Activated T-cell treated with anti-CD3 and anti-CD28 coated beads for 24 hours (primary cell): ENCODE data around the gene DTX2.
"Not testable (repeated sequence)": the region's sequence is repeated elsewhere in the genome, so short reads cannot be mapped to it uniquely, and the experiment has no call there.

ENCODE experiments used
- DNase-seq: peaks from one replicate; pipeline ENCODE4 v3.0.0-alpha.2; 2020; ENCODE audit warnings: low read depth

DTX2 gene

DNA sequence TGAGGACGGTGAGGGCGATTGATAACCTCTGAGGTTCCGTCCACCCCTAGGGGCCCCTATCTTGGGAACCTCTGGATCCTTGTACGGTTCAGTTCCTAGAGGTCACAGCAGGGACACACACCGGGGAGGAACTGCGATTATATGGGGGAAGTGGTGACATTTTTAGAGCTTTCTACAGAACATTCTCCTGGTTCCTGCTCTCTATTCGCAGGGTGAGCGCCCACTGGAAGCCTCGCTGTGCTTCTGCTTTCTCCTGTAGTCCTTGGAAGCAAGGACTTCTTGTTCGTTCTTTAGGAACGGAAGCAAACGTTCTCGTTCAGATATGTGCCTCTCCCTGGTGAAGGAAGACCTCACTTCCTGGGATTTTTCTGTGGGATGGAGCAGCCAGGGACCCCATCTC is 26.5 kb downstream of the DTX2 start:
- DNase-seq = not testable (repeated sequence)

DNA sequence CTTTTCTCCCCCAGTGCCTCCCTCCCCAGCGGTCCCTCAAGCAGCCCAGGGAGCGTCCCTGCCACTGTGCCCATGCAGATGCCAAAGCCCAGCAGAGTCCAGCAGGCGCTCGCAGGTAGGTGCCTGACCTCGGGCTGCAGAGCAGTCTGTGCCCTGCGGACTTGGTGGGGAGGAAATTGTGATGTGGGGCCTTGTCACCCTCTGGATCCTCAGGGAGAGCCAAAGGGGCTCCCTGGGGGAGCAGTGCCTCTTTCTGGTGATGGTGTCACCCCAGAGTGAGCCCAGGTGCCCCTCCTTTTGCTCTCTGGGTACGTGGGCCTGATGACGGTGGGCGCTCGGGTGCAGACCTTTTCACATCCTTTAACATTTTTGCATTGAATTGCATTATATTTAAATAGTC is 30.6 kb downstream of the DTX2 start:
- DNase-seq = not testable (repeated sequence)

DNA sequence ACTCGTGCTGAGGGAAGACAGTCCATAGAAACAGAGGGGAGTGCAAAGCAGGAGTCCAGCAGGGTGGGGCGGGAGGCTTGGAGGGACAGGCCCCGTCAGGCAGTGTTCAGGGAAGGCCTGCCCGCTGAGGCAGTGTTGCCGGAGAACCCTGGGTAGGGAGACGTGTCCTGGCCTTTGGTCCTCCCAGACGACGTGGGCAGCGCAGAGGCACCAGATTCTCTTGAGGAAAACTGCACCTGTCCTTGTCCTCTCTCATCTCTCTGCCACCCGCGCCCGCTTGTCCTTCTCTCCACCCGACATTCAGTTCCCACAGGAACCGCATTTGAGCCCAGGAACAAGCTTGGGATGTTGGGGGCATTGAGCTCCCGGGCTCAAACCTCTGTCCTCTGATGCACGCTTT is 34.2 kb downstream of the DTX2 start:
- not testable (repeated sequence) for DNase-seq

DNA sequence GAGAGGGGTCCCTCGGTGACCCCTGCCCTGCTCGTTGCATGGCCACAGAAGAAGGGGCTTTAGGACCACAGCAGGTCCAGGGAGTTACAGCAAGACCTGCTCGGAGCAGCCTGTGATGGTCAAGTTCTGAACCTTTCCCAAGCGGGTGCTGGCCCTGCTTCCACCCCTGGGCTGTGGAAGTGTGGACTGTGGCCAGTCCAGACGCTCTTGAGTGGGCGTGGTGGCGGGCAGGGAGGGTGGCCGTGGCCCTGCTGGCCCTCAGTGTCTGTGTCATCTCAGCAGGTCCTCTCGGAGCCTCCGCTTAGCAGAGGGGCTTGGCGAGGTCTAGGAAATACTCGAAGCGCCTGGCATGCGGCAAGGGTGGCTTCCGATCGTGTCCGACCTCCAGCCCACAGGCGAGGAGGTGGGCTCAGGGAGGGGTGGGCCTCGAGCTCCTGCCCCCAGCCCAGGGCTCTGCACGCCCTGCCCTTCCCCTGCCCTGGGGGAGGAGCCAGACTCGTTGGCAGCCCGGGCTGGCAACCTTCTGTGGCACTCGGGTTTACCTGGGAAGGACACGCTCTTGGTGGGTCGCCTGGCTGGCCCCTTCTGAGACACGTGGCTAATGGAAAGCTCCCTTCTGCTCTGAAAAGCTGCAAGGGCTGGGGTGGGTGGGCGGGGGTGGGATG is 36.5 kb downstream of the DTX2 start:
- not testable (repeated sequence) for DNase-seq

DNA sequence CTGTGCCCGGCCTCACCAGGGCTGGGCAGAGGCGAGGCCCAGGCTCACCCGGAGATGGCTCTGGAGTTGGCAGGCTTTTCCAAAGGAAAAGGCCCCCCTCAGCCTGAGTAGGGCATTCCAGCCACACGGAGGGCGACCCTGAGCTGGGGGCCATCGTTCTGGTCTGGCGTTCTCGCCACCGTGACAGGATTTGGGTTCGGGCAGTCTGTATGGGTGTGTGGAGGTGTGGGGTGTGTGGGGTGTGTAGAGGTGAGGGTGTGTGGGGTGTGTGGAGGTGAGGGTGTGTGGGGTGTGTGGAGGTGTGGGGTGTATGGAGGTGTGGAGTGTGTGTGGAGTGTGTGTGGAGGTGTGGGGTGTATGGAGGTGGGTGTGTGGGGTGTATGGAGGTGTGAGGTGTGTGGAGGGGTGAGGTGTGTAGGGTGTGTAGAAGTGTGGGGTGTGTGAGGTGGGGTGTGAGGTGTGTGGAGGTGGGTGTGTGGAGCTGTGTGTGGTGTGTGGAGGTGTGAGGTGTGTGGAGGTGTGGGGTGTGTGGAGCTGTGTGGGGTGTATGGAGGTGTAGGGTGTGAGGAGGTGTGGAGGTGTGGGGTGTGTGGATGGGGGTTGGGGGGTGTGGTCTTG is 37.2 kb downstream of the DTX2 start:
- DNase-seq = not testable (repeated sequence)

DNA sequence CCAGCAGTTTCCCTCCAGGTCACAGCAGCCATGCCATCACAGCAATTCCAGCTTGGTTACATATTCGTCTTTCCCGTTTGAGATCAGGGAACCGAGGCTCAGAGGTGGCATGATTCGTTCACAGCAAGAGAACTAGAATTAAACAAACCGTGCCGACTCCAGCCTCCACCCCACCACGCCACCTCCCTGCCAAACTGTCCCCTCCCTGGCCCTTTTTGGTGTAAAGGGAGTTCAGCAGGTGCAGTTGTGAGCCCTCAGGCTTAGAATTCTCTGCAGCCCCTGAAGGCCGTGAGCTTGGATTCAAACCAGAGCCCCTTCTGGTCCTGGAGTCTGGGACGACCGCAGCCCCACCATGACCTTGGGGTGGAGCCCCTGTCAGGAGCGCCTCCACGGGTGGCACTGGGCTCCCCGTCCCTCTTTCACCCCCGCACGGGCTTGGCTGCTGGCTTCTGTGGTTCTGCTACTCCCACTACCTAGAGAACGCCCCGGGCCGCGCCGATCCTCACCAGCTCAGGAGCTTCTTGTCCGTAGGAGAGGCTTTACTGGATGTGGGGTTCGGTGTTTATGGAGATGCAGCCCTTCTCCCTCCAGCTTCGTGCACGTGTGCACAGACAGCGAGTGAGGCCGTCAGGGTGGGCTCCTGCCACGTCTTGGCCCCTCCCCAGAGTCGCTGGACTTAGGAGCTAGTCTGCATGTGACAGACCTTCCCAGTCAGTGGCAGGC is 37.9 kb downstream of the DTX2 start:
- DNase-seq = not testable (repeated sequence)

DNA sequence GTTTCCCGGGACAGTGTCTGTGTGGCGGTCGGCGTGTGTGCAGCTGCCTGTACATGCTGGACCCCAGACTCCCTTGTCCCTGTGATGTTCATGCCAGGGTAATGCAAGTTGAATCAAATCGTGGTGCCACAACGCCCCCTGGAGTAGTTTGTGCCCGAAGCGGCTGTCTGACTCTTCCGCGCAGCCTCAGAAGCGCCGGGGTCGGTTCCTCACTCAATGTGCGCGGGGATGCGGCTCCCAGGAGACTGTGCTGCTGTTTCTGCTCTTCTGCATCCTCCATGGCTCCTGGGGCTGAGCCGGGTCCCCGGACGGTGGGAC is 38.4 kb downstream of the DTX2 start:
- not testable (repeated sequence) for DNase-seq

DNA sequence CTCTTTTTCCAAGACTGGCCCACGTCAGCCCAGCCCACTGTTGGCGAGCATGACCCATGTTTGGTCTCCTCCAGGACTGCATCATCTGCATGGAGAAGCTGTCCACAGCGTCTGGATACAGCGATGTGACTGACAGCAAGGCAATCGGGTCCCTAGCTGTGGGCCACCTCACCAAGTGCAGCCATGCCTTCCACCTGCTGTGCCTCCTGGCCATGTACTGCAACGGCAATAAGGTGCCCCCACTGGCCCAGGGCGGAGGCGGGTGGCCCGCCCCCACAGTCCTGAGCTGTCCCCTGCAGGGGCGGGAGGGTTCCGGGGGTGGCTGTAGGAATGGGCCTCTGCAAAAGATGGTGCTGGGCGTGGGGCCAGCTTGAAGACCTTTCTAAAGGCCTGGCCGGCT is 40.7 kb downstream of the DTX2 start:
- DNase-seq = not testable (repeated sequence)

DNA sequence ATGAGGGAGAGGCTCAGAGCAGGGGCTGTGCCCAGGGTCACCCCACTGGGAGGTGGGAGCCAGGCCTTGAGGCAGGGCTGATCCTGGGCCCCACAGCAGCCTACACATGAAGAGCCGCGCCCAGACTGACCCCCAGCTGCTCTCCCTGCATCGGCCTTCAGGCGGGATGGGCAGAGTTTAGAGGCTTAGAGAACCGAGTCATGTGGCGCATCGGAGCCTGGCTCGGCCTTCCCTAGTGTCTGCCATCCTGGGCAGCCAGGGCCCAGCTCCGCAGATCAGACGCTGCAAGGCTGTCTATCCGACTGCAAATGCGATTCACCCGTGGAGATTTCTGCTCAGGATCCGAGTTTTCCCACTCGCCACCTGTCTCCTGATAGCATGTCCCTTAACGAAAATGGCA is 41.3 kb downstream of the DTX2 start:
- DNase-seq = not testable (repeated sequence)

DNA sequence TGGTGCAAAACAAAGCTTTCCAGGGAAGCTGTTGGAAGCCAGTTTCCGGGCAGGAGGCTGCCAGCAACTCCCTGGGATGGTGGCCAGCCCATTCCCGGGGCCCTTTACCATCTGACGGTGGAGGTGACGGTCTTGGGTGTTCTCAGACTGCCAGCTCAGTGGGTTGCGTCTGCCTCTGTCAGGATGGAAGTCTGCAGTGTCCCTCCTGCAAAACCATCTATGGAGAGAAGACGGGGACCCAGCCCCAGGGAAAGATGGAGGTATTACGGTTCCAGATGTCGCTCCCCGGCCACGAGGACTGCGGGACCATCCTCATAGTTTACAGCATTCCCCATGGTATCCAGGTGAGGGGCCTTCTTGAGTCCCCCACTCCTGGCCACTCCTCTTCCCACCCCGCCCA is 41.7 kb downstream of the DTX2 start:
- DNase-seq = not testable (repeated sequence)

DNA sequence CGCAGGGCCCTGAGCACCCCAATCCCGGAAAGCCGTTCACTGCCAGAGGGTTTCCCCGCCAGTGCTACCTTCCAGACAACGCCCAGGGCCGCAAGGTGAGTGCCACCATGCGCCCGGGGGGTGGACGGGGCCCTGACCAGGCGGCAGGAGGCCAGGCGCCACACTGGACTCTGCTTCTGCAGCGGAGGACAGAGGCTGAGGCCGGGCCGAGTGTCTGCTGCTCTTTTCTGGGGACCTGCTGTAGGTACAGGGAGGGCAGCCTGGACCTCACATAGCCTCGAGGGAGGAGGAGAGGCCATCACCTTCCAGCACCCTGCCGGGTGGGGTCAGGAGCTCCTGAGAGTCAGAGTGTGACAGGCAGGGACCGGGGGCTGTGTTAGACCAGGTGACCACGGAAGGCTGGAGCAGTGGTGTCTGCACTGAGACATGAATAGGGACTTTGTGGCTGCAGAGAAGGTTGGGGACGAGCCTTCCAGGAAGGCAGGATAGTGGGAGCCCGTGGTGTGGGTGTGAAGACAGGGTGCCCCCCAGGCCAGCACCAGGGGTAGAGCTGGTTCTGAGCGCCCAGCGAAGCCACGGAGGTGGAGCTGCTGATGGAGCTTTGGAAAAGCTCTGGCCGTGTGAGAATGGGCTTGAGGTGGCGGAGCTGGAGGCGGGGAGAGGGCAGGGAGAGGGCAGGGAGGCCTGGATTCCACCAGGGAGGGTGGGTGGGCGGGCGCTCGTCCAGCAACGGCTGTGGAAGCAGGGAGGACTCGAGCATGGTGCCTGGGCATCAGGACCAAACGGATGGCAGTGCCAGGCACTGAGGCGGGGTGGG is 43.0 kb downstream of the DTX2 start:
- DNase-seq = not testable (repeated sequence)

DNA sequence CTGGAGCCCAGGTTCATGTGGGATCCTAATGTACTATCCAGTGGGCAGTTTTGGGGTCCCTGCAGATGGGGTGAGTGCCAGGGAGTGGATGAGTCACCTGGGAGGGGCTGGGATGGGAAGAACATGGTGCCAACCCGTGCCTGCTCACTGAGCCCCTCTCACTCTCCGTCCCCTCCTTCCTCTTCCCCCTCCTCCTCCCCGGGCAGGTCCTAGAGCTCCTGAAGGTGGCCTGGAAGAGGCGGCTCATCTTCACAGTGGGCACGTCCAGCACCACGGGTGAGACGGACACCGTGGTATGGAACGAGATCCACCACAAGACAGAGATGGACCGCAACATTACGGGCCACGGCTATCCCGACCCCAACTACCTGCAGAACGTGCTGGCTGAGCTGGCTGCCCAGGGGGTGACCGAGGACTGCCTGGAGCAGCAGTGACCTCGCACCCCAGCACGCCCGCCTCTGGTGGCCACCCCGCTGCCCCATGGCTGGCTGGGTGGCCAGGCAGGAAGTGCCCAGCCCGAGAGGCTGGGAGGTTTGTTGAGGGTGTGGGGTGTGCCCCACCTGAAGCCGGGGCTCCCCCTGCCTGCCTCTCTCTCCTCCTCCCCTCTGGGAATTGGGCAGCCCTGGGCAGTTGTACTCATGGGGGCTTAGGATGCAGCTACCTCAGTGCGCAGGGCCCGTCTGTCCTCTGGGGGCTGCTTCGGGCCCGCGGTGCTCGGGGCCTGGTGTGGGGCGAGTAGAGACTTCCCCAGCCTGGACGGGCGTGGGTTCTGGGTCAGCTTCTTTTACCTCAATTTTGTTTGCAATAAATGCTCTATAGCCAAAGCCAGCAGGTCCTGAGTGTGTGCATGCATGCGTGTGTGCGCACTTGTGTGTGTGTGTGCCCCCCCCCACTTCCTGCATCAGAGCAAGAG is 43.9 kb downstream of the DTX2 start:
- DNase-seq = no peak

DNA sequence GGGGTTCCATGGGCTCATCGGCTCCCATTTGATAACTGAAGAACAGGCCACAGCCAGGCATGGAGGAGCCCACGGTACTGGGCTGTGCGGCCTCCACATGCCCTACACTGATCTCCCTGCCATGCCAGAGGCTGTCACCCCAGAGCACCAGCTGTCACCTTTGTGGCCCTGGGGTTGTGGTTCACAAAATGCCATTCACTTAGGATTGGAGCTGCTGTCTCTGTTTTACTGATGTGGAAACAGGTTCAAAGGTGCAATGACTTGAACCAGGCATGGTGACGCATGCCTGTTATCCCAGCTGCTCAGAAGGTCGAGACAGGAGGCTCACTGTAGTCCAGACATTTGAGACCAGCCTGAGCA is 44.6 kb downstream of the DTX2 start:
- no peak for DNase-seq

DNA sequence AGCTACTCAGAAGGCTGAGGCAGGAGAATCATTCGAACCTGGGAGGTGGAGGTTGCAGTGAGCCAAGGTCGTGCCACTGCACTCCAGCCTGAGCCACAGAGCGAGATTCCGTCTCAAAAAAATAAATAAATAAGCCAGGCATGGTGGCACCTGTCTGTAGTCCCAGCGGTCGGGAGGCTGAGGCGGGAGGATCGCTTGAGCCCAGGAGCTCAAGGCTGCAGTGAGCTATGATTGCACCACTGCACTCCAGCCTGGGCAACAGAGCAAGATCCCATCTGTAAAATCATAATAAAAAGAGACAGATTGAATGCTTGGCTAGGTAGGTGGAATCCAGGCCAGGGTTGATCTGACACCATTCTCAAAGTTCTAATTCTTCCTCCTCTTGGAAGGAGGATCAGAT is 45.1 kb downstream of the DTX2 start:
- not testable (repeated sequence) for DNase-seq

DNA sequence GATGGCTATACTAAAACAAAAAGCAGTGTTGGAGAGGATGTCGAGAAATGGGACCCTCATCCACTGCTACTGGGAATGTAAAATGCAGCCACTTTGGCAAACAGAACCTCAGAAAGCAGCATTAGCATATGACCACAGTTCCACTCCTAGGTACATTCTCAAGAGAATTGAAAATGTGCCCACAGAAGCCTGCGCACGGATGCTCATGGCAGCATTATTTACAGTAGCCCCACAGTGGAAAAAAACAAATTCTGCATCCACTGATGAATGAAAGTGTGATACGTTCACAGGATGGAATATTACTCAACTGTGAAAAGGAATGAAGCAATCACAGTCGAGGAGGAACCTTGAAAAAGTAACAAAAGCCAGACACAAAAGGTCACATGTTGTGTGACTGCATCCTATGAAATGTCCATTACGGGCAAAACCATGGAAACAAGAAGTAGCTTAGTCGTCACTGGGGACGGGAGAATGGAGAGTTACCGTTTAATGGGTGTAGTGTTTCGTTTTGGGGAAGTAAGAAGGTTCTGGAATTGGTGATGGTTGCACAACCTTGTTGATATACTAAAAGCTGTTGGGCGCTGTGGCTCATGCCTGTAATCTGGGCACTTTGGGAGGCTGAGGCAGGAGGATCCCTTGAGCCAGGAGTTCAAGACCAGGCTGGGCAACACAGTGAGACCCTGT is 46.4 kb downstream of the DTX2 start:
- DNase-seq = no peak

DNA sequence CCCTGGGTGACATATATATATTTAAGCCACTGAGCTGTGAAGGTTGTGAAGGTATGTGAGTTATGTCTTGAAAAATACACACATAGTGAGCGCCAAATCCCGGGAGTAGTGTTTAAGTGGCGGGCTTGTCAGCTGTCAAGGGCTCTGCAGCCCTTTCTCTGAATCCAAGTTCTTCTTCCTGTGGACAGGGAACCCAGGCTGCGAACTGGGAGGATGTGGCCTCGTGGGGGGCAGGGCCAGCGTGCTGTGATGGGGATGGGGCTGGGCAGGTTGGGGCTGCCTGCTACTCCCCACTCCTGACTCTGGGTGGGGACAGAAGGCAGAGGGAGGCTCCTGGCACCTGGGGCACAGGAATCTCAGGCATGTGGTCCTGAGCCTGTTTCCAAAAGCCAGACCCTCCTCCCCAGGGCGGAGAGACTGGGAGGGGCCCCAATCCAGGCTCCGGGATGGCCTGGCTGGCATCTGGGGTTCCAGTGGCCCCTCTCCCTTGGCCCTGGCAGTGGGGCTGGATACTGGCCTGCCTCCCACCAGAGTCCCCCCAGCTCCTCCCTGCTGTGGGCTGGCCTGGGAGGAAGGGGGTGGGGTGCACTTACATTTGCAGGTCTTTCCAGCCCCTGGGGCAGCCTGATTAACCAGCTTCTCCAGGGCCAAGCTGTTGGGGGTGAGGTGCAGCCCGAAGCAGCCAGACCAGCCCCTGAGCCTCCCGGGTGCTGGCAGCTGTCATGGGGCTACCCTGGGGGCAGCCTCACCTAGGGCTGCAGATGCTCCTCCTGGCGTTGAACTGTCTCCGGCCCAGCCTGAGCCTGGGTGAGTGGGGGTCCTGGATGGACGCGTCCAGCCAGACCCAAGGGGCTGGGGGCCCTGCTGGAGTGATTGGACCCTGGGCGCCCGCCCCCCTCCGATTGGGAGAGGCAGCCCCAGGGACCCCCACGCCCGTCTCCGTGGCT is 48.7 kb downstream of the DTX2 start, which contains the start of gene UPK3B:
Gene UPK3B (plus strand): TSS at position 622 of the 947 bp plus-strand sequence. CDS start 101 bp downstream, at position 723.
- DNase-seq = no peak

DNA sequence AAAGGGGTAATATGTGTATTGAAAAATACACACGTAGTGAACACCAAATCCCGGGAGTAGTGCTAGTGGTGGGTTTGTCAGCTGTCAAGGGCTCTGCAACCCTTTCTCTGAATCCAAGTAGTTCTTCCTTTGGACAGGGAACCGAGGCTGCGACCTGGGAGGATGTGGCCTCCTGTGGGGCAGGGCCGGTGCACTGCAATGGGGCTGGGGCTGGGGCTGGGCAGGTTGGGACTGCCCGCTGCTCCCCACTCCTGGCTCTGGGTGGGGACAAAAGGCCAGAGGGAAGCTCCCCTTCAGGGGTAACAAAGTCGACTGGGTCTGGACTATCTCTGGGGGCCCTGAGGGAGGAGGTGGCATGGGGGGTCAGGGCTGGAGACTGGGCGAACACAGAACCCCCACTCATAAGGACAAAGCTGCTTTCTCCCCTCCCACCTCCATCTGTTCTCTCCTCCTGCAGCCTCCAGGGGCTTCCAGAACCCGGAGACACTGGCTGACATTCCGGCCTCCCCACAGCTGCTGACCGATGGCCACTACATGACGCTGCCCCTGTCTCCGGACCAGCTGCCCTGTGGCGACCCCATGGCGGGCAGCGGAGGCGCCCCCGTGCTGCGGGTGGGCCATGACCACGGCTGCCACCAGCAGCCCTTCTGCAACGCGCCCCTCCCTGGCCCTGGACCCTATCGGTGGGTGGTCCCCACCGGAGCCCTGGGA is 49.8 kb downstream of the DTX2 start:
- DNase-seq = not testable (repeated sequence)

DNA sequence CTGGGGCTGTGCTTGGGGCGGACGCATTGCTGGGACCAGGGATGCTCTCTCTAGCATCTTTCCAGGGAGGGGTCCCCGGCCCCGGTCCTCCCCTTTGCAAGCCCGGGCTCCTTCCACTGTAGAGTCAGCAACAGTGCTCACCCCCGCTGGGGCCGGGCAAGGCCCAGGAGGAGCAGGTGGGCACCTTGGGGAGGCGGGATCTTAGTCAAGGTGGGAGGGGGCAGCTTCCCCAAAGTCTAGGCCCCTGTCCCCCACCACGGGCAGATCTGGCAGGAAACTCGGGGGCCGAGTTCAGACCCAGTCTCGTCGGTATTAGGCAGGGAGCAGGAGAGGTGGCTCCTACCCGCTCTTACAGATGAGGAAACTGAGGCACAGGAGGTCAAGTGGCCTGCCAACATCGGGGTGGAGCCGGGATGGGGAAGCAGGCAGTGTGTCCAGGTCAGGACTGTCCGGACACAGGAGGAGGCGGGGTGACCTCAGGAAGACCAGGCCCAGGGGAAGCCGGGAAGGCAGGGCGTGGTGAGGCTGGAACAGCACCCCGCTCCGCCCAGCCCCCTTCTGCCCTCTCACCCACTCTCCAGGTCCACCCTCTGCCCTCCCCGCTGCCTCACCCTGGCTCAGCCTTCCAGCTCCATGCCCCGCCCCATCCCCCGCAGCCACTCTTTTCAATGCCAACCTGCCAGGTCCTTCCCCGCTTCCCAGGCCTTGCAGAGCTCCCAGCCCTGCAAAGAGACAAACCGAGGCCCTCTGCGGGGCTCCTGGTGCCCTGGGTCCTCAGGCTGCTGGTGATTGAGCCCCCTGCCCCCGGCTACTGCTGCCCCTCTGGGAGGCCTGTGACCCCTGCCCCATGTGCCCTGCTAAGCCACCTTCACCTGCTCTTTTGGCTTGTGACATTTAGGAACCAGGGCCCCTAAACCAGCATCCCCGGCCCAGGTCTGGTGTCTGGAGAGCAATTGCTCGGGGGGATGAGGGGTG is 50.7 kb downstream of the DTX2 start:
- DNase-seq = not testable (repeated sequence)
